Measurements from ENCODE around the gene LIN7C.

DNA sequence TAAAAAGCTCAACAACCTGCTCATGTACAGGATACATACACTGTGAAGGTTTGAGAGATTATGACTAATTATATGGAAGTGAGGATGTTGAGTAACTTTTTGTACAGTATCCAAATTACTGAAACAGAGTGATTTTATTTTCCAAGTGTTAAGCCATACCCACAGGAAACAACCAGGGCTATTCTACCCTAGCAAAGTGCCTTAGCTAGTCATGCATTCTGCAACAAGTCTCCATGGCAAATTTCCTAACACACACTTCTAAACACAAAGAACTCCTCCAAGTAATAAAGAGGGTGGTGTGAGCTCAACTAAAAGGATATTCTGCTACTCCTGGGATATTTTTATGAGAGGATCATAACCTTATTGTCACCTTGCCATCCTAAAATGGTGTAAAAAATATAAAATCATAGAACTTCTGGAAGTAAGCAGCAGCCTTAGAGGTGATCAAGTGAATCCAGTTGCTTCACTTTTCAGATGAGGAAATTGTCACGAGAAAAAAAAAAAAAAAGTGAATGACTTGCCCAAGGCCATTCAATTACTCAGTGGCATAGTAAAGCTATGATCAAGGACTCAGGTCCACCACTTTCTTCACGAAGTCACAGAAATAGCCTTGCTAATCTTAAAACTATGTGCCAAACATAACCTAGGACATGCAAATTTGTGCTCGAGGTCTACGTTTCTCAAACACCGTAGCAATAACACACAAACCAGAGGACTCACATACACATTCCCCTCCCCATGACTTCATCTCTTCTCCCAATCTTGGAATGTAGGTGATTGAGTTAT is 38.2 kb downstream of the LIN7C start:
- TF ChIP-seq TAF1 (IDR thresholded peaks at IDR 0.05; ENCODE audit: control insufficient read depth, extremely low read depth, insufficient read depth, low read length, severe bottlenecking): no peak
- TF ChIP-seq, protein P1, sequence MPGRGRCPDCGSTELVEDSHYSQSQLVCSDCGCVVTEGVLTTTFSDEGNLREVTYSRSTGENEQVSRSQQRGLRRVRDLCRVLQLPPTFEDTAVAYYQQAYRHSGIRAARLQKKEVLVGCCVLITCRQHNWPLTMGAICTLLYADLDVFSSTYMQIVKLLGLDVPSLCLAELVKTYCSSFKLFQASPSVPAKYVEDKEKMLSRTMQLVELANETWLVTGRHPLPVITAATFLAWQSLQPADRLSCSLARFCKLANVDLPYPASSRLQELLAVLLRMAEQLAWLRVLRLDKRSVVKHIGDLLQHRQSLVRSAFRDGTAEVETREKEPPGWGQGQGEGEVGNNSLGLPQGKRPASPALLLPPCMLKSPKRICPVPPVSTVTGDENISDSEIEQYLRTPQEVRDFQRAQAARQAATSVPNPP (IDR thresholded peaks at IDR 0.05; ENCODE audit: borderline replicate concordance, insufficient read depth, insufficient read length): no peak
- TF ChIP-seq, protein P2, sequence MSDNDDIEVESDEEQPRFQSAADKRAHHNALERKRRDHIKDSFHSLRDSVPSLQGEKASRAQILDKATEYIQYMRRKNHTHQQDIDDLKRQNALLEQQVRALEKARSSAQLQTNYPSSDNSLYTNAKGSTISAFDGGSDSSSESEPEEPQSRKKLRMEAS (CRISPR knock-in tag; IDR thresholded peaks at IDR 0.05): no peak
- TF ChIP-seq, protein P3, sequence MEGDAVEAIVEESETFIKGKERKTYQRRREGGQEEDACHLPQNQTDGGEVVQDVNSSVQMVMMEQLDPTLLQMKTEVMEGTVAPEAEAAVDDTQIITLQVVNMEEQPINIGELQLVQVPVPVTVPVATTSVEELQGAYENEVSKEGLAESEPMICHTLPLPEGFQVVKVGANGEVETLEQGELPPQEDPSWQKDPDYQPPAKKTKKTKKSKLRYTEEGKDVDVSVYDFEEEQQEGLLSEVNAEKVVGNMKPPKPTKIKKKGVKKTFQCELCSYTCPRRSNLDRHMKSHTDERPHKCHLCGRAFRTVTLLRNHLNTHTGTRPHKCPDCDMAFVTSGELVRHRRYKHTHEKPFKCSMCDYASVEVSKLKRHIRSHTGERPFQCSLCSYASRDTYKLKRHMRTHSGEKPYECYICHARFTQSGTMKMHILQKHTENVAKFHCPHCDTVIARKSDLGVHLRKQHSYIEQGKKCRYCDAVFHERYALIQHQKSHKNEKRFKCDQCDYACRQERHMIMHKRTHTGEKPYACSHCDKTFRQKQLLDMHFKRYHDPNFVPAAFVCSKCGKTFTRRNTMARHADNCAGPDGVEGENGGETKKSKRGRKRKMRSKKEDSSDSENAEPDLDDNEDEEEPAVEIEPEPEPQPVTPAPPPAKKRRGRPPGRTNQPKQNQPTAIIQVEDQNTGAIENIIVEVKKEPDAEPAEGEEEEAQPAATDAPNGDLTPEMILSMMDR (IDR thresholded peaks at IDR 0.05 in 2 of 3, conservative IDR thresholded peaks at IDR 0.05 in 1 of 3; ENCODE audit: insufficient read depth in 2 of 3, low read depth in 1 of 3, low read length in 3 of 3): no peak
- TF ChIP-seq ATF1 (CRISPR knock-in tag; IDR thresholded peaks at IDR 0.05): no peak
- TF ChIP-seq ATF1 (tag; IDR thresholded peaks at IDR 0.05): no peak
- no peak for TF ChIP-seq ZNF274 (IDR thresholded peaks at IDR 0.05; ENCODE audit: borderline replicate concordance, low read depth, low read length)
- TF ChIP-seq SMAD1 (IDR thresholded peaks at IDR 0.05; ENCODE audit: low read depth, low read length, partially characterized antibody): no peak
- TF ChIP-seq ASH1L (IDR thresholded peaks at IDR 0.05; ENCODE audit: borderline replicate concordance, low read depth, partially characterized antibody): no peak
- no peak for TF ChIP-seq KLF10 (CRISPR knock-in tag; IDR thresholded peaks at IDR 0.05)
- no peak for TF ChIP-seq SMAD4 (CRISPR knock-in tag; conservative IDR thresholded peaks at IDR 0.05)
